Endothelial cell of umbilical vein (primary cell): ENCODE results near the gene KRTAP3-2.

ENCODE experiments used
- EZH2 ChIP-seq: IDR thresholded peaks from 2 replicates; pipeline ENCODE4 v1.6.1; 2012; ENCODE audit warnings: borderline replicate concordance, low read depth, mild to moderate bottlenecking, moderate library complexity, low read length, inconsistent platforms; ENCODE audit not compliant: severe bottlenecking
- FOS ChIP-seq: IDR thresholded peaks from 2 replicates; pipeline ENCODE4 v1.6.1; 2011; ENCODE audit warnings: mild to moderate bottlenecking, low read length, moderate library complexity, borderline replicate concordance; ENCODE audit not compliant: insufficient read depth
- GATA2 ChIP-seq: IDR thresholded peaks from 2 replicates; pipeline ENCODE4 v1.7.0; 2011; ENCODE audit warnings: low read depth, mild to moderate bottlenecking, moderate library complexity, mixed read lengths, low read length; ENCODE audit not compliant: insufficient read length, insufficient read depth
- POLR2A ChIP-seq: IDR thresholded peaks from 2 replicates; pipeline ENCODE4 v1.6.1; 2012; ENCODE audit warnings: low read depth, mild to moderate bottlenecking, control low read depth, low read length
- TF ChIP-seq, protein P1 (sequence below), 2 donors: IDR thresholded peaks; 1 replicate in 1 of 2; 2 replicates in 1 of 2; pipeline ENCODE4 v1.5.1; 2011; ENCODE audit warnings: low read length in 2 of 2, mild to moderate bottlenecking in 2 of 2, moderate library complexity in 2 of 2, control low read depth in 1 of 2, inconsistent platforms in 1 of 2, low read depth in 1 of 2; ENCODE audit not compliant: insufficient read depth in 1 of 2; ENCODE audit errors: extremely low read depth in 1 of 2

GRCh38 chr17:41002814-41003213, 3.1 kb upstream of the KRTAP3-2 start:
- TF ChIP-seq, protein P1, sequence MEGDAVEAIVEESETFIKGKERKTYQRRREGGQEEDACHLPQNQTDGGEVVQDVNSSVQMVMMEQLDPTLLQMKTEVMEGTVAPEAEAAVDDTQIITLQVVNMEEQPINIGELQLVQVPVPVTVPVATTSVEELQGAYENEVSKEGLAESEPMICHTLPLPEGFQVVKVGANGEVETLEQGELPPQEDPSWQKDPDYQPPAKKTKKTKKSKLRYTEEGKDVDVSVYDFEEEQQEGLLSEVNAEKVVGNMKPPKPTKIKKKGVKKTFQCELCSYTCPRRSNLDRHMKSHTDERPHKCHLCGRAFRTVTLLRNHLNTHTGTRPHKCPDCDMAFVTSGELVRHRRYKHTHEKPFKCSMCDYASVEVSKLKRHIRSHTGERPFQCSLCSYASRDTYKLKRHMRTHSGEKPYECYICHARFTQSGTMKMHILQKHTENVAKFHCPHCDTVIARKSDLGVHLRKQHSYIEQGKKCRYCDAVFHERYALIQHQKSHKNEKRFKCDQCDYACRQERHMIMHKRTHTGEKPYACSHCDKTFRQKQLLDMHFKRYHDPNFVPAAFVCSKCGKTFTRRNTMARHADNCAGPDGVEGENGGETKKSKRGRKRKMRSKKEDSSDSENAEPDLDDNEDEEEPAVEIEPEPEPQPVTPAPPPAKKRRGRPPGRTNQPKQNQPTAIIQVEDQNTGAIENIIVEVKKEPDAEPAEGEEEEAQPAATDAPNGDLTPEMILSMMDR (IDR thresholded peaks at IDR 0.05; ENCODE audit: extremely low read depth in 1 of 2, insufficient read depth in 1 of 2, low read depth in 1 of 2, low read length in 2 of 2) = no peak
- TF ChIP-seq EZH2 (no peak), POLR2A (no peak), FOS (no peak), GATA2 (no peak)
